HG02884 (cell line): ENCODE data around the gene ATR.

Experiments
- ATAC-seq: cut with Tn5 transposase; IDR thresholded peaks from one replicate; pipeline ENCODE4 v1.9.1; 2021; ENCODE audit warnings: mild to moderate bottlenecking, moderate library complexity; ENCODE audit not compliant: unreplicated experiment

ATR gene

GRCh38 chr3:142530296-142530695, 48.2 kb downstream of the ATR start:
- ATAC-seq, result no peak

GRCh38 chr3:142523921-142524566, 54.5 kb downstream of the ATR start:
- ATAC-seq, result no peak

GRCh38 chr3:142509079-142509478, 69.5 kb downstream of the ATR start:
- no peak for ATAC-seq

- ATAC-seq, result no peak
Measured at GRCh38 chr3:142507241-142507640, 71.3 kb downstream of the ATR start.

DNA sequence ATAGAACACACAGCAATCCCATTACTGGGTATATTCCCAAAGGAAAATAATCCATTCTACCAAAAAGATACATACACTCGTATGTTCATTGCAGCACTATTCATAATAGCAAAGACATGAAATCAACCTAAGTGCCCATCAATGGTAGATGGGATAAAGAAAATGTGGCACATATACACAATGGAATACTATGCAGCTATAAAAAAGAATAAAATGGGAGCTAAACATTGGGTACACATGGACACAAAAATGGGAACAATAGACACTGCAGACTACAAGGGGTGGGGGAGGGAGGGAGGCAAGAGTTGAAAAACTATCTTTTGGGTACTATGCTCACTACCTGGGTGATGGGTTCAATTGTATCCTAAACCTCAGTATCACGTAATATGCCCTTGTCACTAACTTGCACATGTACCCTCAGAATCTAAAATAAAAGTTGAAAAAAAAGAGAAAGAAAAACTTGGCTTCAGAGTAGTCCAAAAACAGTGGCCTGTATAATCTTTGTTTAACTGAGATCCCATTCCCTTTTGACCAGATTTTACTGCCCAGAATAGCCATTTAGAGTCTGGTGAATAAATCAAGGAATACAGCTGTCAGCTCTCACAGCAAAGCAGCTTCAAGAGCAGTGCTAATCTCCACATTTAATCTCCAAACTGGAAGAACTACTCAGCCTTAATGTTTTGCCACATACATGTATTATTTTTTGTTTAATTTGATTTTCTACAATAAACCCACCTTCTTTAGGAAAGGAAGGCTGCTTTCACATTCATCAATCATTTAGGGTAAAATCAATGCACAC, 76.1 kb downstream of the ATR start:
- ATAC-seq, result no peak

- ATAC-seq, result no peak
Measured at GRCh38 chr3:142501004-142501926, 77.3 kb downstream of the ATR start.

DNA sequence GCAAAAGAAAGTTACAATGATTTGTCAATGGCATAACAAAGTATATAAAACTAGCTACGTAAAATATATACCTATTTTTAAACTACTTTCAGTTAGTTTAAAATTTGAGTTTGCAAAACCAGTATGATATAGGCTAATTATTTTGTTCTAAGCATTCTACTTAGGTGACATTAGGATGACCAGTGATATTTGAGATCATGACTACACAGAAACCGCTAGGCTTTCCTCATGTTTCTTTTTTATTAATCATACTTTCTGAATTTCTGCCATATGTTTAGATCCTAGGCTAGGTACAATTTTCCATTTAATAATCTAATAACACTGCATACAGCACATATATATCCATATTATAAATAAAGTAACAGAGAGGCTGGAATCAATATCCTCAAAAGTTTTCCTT, 78.3 kb downstream of the ATR start:
- no peak for ATAC-seq

DNA sequence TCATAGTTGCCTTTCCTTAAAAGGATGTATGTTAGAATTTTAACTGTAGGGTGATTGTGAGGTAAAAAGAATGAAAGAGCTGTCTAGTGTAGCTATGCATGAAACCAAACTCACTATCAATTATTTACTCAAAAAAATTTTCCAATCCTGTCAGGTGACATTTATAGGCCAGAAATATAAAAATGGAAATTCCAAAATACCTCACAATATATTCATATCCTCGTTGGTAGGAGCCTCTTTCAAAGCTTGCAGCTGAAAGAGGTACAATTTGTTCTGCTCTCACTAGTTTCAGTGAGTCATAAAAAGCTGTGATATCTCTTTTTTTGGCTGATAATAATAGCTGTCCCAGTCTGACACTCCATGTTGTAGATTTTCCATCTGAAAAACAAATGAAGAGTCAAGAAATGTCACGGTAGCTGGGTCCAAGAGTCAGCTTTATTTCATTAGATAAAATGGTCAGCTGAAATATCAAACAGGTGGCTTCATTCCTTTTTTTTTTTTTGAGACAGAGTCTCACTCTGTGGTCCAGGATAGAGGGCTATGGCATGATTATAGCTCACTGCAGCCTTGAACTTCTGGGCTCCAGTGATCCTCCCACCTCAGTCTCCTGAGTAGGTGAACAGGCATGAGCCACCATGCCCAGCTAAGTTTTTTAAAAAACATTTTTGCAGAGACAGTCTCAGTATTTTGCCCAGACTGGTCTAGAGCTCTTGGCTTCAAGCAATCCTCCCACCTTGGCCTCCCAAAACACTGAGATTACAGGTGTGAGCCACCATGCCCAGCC, 79.9 kb downstream of the ATR start:
- ATAC-seq, result peak; percentile 78

DNA sequence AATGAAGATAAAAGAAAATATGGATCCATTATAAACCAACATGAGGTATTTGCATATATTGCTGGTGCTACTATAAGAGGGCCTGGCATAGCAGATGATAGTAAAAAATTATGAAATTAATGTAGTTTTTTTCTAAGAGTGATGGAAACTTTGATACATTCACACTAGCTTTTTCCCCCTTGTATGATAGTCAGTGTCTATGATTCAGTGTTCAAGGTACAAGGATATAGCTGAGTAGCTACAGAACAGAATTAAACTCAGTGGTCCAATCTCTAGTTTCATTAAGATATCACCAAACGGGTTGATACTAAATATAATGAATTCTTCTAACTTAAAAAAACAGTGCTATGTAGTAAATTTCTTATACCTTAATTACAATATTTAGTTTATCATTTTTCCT, 80.8 kb downstream of the ATR start:
- ATAC-seq, result no peak

GRCh38 chr3:142495103-142495502, 83.4 kb downstream of the ATR start:
- no peak for ATAC-seq

DNA sequence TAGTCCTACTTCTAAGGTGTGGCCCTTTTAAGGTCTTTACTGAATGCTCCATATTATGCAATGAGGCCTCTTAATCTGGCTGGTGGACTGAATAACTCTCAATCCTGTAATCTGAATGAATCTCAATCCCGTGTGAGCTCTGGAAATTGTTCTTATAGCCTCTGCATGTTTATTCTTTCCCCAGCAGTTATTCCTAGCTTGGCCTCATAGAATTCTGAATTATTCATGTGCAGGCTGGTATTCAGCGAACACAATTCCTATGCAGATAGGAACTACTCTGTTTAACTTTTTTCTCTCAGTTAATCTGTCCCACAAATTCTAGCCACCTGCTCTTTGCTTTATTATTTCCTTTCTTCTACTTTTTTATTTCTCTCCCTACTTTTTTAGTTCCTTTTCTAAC, 86.3 kb downstream of the ATR start:
- ATAC-seq, result no peak

- no peak for ATAC-seq
Measured at GRCh38 chr3:142489572-142490323, 88.8 kb downstream of the ATR start.

DNA sequence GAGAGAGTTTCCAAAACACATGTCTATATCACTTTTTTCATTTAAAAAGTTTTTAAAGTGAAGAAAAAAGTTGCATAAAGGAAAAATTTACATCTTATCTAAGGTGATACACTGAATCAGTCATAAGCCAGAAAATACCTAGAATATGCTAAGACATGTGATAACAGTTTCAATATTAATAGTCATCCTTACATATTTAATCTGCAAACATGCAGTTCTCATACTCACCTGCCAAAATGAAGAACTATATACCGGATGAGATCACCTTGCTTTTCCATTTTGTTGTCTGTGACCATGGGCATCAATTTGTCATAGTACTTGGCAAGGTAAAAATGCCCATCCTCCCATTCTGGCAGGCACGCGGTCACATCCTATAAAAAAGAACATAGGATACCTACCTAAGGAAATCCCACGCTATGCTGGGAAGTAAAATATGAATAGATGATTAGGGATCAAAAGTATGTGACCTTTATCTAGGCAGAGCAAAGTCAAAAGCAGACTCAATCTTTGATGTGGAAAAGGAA, 93.6 kb downstream of the ATR start:
- no peak for ATAC-seq

DNA sequence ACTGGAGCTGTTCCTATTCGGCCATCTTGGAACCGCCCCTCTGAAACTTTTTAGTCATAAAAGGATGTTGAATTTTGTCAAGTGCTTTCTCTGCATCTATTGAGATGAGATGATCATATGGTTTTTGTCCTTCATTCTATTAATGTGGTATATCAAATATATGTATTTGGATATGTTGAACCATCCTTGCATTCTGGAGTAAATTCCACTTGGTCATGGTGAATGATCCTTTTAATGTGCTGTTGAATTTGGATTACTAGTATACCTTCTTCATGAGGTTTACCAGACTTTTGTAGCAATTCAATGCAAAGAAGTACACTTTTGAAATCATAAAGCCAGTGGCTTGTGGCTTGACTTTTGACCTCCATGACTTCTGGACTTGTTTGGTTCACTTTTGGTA, 97.3 kb downstream of the ATR start:
- ATAC-seq, result no peak

GRCh38 chr3:142470826-142471225, 107.7 kb downstream of the ATR start:
- ATAC-seq, result no peak

GRCh38 chr3:142468456-142468855, 110.1 kb downstream of the ATR start:
- no peak for ATAC-seq

DNA sequence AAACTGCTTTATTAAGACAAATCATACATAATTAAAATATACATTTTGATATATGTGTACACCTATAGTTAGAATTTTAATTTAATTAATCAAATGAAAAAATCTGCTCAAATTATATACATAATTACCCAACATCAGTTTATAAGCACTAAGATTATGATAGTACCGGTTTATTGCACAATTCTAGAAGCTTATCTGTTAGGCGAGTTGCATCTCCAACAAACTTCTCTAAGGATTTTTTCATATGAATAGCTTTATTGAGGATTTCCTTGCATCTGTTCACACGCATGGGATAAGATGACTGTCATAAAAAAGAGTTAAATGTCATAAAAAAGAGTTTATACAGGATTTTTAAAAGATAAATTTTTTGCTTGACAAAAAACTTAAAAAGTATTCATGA, 110.8 kb downstream of the ATR start:
- no peak for ATAC-seq

DNA sequence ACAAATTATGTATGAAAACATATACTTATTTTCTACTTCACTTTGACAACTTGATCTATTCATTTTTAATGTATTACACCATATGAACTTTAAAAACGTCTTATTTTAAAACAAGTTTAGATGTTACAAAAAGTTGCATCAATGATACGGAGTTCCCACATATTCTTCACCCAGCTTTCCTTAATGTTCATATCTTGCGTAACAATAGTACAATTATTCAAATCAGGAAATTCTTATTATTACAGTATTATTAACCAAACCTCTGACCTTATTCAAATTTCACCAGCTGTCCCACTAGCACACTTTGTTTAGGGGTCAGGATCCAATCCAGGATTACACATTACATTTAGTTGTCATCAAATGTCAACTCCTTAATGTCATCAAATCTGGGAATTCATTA, 117.8 kb downstream of the ATR start:
- ATAC-seq, result no peak

GRCh38 chr3:142459929-142460328, 118.6 kb downstream of the ATR start:
- no peak for ATAC-seq

DNA sequence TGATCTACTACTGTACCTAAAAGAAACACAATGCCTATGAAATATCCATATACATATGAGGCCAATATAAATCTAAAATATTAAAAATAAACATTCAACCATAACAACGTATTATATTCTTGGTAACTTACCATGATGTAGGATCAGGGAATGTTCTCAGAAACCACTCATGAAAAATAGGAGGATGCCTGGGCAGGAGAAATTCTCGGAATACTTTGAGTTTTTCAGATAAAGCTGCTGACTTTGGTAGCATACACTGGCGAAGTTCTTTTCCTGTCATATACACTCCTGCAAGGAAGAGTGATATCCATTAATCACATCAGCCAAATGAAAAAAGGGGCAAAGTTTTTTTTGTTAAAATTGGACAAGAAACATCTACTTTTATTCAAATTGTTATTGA, 119.4 kb downstream of the ATR start:
- no peak for ATAC-seq
